Erythroblast (primary cell): Measurements from ENCODE around the gene LMNTD1.

Experiments used
- GATA1 ChIP-seq: IDR thresholded peaks from 2 replicates; pipeline ENCODE4 v1.6.1; 2011; ENCODE audit warnings: low read depth, mild to moderate bottlenecking, control low read depth, low read length, moderate library complexity
- POLR2A ChIP-seq: IDR thresholded peaks from 2 replicates; pipeline ENCODE4 v1.6.1; 2011; ENCODE audit warnings: mild to moderate bottlenecking, low read length

DNA sequence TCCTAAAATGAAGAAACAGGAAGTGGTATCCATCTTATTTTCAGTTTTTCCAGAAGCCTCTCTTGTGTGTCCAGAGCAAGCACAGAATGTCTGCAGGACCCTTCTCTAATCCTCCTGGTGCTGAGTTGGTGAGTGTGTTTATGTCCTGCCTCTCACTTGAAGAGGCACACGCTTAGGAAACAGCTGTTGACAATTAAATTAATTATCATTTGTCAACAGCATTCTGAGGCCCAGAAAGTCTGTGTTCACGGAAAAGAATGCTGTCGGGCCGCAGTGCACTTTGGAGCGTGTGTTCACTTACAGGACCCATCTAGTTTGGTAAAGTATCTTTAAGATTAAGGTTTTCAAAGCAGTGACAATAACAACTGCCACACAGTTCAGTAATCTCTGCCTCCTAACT, 70.5 kb downstream of the LMNTD1 start:
- TF ChIP-seq POLR2A (no peak), GATA1 (no peak)
